ENCODE data around the gene TOR4A. TPM values are rescaled to one million over a fixed set of nuclear protein-coding genes. Genes with fewer than 3 reads are reported as not detected.
A peak's percentile ranks its signal among the peaks of the same experiment; 100 is the strongest.

TOR4A gene
- total and polyA plus RNA-seq, 9 of the 15 experiments (the other 6 are each of a cell fraction or from before 2014, with no cell fraction given): 3.9 to 49.2 (median 8.8) TPM

DNA sequence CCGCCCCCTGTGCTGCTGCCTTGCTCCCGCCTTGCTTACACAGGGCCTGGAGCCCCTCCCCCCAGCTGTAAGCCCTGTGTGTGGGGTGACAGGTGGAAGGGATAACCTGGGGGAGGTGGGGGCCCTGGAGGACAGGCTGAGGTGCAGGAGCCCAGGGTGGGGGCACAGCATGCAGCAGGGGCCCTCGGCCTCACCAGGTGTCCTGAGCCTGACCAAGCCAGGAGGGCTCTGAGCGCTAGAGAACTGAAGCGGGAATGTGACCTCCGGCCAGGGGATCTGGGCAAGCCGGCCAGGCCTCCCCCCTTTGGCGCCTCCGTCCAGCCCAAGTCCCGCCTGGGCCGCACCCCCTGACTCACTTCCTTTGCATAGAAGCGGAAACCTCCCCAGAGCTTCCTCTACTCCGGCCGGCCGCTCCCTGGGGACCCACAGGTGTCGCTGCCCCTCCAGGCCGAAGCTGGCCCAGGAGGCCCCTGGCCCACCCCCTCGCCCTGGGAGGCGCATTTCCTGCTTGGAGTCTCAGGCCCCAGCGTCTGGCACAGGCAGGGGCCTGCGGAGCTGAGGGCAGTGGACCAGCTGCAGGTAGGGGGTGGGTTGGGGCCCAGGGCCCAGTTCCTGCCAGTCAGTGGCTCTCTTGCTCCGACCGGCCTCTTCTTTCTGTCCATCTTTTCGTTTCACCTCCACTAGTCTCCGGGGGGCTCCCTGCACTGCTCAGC, at the start of gene TOR4A (continued):
- no peak; the same call in 1 of the 2 replicates for TF ChIP-seq C11orf30 (IDR thresholded peaks at IDR 0.05; ENCODE audit: low read depth)
- no peak; the same call in none of the 2 replicates for TF ChIP-seq ZEB2 (IDR thresholded peaks at IDR 0.05)
- TF ChIP-seq, protein P1, sequence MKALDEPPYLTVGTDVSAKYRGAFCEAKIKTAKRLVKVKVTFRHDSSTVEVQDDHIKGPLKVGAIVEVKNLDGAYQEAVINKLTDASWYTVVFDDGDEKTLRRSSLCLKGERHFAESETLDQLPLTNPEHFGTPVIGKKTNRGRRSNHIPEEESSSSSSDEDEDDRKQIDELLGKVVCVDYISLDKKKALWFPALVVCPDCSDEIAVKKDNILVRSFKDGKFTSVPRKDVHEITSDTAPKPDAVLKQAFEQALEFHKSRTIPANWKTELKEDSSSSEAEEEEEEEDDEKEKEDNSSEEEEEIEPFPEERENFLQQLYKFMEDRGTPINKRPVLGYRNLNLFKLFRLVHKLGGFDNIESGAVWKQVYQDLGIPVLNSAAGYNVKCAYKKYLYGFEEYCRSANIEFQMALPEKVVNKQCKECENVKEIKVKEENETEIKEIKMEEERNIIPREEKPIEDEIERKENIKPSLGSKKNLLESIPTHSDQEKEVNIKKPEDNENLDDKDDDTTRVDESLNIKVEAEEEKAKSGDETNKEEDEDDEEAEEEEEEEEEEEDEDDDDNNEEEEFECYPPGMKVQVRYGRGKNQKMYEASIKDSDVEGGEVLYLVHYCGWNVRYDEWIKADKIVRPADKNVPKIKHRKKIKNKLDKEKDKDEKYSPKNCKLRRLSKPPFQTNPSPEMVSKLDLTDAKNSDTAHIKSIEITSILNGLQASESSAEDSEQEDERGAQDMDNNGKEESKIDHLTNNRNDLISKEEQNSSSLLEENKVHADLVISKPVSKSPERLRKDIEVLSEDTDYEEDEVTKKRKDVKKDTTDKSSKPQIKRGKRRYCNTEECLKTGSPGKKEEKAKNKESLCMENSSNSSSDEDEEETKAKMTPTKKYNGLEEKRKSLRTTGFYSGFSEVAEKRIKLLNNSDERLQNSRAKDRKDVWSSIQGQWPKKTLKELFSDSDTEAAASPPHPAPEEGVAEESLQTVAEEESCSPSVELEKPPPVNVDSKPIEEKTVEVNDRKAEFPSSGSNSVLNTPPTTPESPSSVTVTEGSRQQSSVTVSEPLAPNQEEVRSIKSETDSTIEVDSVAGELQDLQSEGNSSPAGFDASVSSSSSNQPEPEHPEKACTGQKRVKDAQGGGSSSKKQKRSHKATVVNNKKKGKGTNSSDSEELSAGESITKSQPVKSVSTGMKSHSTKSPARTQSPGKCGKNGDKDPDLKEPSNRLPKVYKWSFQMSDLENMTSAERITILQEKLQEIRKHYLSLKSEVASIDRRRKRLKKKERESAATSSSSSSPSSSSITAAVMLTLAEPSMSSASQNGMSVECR (CRISPR knock-in tag; IDR thresholded peaks at IDR 0.05): peak; percentile 70
- TF ChIP-seq ZNF518B (CRISPR knock-in tag; IDR thresholded peaks at IDR 0.05): no peak
- TF ChIP-seq SLC30A9 (CRISPR knock-in tag; IDR thresholded peaks at IDR 0.05): no peak
- TF ChIP-seq BDP1 (IDR thresholded peaks at IDR 0.05; ENCODE audit: insufficient read depth, insufficient read length): no peak
- peak; percentile 33 to 58 for TF ChIP-seq RAD21 (CRISPR knock-in tag; conservative IDR thresholded peaks at IDR 0.05 in 1 of 2, IDR thresholded peaks at IDR 0.05 in 1 of 2)
- TF ChIP-seq NELFE (IDR thresholded peaks at IDR 0.05; ENCODE audit: insufficient read depth, insufficient read length): no peak
- no peak for TF ChIP-seq ZKSCAN3 (CRISPR knock-in tag; IDR thresholded peaks at IDR 0.05)
- no peak; the same call in 1 of the 2 replicates for TF ChIP-seq XRCC5 (IDR thresholded peaks at IDR 0.05; ENCODE audit: low read depth, low read length)
- peak; percentile 87 for TF ChIP-seq FIP1L1 (IDR thresholded peaks at IDR 0.05; ENCODE audit: low read depth, low read length, poor library complexity, severe bottlenecking)
- no peak; the same call in 1 of the 2 replicates for TF ChIP-seq CREM (IDR thresholded peaks at IDR 0.05; ENCODE audit: low read depth)
- TF ChIP-seq SUPT5H (IDR thresholded peaks at IDR 0.05): peak; percentile 84
- TF ChIP-seq PTBP1 (IDR thresholded peaks at IDR 0.05; ENCODE audit: low read depth, low read length): 0 out of 2 replicates have a peak, but pooled peaks have one; percentile 34
- TF ChIP-seq ZNF239 (CRISPR knock-in tag; IDR thresholded peaks at IDR 0.05): no peak
- TF ChIP-seq DDX20 (tag; IDR thresholded peaks at IDR 0.05; ENCODE audit: low read depth): no peak
- TF ChIP-seq SRSF7 (optimal IDR thresholded peaks at IDR 0.05; ENCODE audit: low read depth, low read length): no peak
- TF ChIP-seq, protein P2, sequence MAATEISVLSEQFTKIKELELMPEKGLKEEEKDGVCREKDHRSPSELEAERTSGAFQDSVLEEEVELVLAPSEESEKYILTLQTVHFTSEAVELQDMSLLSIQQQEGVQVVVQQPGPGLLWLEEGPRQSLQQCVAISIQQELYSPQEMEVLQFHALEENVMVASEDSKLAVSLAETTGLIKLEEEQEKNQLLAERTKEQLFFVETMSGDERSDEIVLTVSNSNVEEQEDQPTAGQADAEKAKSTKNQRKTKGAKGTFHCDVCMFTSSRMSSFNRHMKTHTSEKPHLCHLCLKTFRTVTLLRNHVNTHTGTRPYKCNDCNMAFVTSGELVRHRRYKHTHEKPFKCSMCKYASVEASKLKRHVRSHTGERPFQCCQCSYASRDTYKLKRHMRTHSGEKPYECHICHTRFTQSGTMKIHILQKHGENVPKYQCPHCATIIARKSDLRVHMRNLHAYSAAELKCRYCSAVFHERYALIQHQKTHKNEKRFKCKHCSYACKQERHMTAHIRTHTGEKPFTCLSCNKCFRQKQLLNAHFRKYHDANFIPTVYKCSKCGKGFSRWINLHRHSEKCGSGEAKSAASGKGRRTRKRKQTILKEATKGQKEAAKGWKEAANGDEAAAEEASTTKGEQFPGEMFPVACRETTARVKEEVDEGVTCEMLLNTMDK (IDR thresholded peaks at IDR 0.05; ENCODE audit: borderline replicate concordance, insufficient read depth, low read depth, low read length, poor library complexity, severe bottlenecking): peak; percentile 86
